Measurements from ENCODE around the gene TMEM30A.

The TMEM30A gene

DNA sequence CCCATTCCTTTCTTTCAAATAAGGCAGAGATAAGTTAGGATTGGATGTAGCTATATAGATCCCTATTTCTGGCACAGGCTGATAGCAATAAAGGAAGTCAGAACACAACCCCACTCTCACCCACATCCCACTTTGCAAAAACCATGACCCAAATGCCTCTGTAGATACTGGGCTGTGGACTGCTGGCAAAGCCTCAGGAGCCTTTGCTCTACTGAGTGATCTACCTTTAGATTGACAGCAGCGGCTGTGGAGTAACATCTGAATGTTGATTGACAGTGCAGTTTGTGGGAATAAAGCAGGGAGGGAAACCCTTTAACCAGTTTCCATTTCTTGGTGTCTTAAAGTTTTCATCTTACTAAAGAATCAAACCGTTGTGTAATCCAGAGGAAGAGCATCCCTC lies 6.7 kb upstream of the TMEM30A start:
- no peak for DNase-seq

DNA sequence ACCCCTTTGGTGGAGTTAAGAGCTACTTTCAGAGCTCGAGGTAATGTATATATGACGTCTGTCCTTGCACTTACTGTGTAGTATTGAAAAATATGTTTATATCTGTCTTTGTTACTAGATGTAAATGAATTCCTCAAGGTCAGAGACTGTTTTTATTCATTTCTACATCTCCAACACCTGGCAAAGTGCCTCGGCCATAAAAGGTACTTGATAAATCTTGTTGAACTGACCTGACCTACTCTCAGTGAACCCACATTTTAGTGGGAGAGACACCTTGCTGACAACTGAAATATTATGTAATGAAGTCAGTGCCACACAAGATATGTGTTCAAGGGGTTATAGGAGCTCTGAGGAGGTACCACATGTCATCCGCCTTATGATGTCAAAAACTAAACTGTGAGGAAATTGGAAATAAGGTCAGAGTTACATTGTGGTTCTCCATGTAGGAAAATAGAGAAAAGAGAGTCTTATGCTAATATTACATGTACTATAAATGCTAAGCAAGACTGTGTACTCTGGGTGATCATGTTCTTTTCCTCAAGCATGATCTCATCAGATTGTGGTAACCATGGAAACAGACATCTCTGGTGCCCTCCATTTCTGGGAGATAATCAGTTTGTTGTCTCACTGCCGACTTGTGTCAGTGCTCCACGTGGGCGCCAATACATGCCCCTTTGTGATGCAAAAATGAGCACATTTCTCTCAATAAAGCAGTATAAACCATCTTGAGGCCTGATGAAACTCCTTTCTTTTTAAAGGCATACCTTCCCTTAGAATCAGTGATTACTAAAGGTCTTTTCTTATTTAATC lies 5.7 kb upstream of the TMEM30A start:
- DNase-seq, result no peak

DNA sequence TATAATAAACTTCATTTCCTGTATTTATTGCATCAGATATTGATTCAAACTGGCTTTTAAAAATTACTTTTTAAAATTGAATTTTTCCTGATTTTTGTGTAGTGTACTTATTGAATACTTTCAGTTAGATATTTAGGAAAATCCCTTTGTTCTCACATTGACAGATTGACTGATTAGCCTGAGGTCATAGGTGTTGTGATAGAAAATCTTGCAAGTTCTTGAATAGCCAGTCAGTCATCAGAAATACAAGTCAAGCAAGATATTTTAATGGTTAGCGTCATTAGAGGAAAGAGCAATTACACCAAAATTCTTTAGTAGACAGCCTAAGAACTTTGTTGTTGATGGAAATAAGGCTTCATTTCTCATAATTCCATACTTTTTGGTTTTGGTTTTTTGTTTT lies 3.4 kb upstream of the TMEM30A start:
- DNase-seq, result no peak

DNA sequence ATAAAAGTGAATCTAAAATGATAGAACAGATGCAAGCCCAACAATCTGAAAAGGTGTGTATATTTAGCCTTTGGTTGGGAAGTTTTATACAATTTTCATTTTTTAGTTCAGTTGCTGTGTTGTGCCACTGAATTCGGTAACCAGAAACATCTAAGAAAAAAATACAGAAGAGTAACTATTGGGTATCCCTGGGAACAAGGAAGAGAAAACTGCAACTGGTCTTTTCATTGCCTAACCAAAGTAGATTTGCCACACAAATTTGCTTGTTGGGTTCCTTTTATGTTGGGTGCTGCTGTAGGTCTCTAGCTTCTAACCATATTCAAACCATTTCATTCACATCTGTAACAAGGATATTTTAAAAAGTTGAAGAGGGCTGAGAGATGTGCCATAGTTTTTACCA lies 2.8 kb upstream of the TMEM30A start:
- DNase-seq, result no peak

DNA sequence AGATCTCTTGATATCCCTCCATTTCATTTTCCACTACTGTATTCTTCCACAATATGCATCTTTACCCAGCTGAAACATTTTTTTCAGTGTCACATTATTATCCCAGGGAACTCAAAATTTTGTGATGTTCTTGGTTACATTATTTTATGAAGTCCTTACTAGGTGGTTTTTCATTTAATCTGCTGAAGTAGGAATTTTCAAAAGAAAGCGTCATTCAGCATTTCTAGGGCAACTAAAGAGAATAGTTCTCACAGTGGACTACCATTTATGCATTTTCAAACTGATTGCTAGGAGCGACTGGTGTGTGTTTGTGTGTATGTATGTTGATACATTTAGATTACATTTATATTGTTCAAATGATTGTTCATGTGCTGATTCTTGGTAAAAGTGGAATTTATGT lies 2.4 kb upstream of the TMEM30A start:
- no peak for DNase-seq

DNA sequence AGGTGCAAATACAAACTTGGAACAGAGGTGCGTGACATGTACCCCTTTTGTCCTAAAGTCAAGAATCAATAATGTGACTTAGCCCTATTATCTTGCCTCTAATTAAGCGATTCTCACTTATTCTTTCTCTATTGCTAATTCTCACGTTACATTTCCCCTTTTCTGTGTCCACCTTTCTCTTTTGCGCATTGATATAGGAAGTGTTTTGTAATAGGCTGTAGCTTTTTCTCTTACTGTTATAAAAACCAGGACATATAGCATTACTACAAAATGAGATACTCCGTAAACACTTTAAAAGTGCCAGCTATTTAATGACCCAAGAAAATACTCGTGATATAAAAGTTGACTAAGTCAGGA lies 669 bp upstream of the TMEM30A start:
- DNase-seq, result no peak

DNA sequence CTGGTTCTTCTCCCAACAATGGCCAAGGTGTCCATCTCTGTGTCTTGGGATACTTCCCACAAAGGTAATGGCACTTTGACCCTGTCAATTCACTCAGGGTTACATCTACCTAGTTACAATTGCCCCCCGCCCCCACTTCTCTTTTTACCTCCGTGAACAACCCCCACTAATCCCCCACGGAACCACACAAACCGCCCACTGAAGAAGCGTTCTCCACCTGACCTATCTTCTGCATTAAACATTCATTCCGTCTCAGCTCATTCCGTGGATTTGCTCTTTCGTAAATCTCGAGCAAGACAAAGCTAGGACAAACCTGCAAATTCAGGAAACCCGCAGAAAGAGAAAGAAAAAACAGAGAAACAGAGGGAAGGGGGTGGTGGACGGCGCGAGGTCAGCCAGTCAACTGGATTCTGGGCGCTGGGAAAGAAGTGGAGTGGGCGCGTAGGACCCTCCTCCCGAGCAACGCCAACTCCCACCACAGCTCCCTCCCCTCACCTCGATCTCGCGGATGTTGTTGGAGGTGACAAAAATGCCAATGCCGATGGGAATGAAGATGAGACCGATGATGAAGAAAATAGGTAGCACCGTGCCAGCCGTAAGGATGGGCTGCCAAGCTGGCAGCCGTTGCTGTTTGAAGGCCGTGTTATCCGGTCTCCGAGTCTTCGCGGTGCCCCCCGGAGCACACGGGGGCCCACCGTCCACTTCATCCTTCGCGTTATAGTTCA lies 523 bp downstream of the TMEM30A start:
- no peak for DNase-seq

DNA sequence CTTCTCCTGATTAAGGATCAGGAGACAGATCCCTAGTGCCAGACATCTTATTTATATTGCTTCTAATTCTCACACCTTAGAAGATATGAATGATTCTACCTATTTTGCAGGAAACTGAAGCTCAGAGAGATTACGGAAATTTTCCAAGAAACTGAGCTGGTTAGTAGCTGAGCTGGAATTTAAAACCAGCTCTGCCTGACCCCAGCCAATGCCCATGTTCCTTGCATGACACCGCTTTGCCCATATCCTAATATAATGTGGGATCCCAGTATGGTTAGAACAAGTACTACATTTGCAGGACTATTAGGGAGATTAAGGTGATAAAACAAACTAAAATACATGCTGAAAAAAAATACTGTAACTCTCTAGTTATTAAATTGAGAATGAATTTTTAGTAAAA lies 1.9 kb downstream of the TMEM30A start:
- DNase-seq, result no peak

DNA sequence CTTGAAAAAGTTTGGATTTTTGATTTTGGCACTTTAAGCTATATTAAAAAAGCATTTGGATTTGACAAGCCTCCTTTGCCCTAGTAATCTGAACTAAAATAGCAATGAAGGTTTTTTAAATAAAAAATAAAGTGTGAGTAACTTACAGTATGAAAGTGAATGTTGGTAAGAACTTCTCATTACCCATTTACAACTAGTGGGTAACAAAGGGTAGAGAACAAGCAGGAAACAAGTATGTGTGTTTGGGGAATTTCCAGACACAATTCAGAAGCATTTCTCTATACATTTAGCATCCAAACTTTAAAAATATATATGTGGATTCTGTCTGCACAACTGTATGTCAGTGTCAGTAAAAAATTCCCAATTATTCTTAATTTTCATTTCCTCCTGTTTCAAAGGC lies 2.9 kb downstream of the TMEM30A start:
- peak; percentile 24 for DNase-seq

DNA sequence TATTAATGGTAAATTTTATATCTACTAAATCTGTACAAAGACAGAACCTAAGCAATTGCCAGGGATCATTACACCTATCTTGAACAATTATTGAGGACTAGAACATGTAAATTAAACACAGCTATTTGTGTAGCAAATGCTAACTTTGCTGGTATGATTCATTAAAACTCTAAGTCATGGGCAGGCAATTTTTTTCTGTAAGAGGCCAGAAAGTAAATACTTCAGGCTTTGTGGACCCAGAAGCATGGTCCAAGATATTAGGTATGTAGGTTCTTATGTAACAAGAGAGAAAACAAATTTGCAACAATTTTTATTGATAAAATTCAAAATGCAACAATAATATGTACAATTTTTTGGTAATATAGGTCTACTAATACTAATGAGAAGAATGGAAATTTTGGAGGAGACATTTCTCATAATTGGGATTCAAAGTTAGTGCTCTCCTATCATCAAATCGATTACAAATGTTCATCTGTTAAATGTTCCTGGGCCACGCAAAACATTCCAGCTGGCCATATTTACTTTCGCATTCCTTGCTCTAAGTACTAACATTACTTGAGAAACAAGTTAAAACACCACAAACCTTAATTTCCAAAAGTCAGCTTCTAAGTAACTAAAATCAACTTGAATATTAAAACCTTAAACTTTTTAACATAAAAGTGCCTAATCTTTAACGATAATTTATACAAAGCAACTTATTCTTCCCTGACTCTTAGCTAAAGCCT lies 4.3 kb downstream of the TMEM30A start:
- no peak for DNase-seq

DNA sequence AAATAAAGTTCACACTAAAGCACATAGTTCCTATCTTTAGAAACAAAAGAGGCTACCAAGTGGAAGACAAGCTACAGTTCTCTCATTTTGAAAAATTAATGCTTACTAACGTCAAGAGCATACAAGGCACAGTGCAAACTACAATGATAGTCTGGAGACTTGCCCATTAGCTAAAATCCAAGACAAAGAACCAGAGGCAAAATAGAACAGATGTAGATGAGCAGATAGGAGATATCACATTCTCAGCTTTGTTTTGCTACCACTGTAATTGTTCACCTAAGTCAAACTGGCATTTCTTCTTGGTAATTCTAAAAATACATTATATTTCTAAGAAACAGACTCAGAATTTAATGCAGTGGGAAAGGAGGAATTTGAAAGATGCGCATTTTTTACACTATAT lies 5.2 kb downstream of the TMEM30A start:
- DNase-seq, result no peak

DNA sequence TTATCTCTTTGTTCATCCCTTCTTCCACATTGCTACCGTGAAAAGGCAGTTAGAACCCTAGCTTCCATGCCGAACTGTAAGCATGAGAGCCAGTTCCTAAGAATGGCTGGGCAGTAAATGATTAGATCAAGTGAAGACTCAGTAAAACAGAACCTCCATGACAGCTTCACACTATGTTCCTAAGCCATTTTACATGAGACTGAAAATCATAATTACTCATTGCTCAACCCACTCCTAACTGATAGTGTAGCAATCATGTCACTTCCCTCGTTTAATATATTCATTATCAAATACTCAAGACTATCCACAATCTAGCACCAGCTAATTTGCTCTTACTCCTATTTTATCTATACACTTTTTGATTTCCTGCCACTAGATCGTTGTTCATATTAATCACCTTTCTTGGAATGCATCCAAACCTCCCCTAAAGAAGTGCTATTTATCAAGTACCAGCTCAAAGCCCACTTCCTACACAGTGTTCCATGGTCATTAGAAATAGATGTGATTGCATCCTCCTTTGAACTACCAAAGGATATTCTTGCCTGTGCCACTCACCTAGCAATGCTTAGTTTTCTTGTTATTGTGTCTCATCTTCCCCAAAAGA lies 6.0 kb downstream of the TMEM30A start:
- no peak for DNase-seq

DNA sequence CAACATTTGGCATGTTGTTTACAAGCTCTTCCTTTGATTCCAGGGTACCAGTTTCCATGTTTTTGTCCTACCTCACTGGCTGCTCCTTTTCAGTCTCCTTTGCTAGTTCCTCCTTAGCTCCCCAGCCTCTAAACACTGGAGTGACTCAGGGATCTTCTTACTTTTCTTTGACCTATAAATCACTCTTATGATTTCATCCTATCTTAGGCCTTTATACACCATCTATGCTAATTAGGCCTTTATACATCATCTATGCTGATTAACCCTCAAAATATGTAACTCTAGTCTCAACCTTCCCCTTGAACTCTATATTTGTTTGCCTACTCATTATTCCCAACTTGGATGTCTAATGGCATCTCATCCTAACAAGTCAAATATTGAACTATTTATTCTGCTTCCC lies 9.5 kb downstream of the TMEM30A start:
- no peak for DNase-seq

DNA sequence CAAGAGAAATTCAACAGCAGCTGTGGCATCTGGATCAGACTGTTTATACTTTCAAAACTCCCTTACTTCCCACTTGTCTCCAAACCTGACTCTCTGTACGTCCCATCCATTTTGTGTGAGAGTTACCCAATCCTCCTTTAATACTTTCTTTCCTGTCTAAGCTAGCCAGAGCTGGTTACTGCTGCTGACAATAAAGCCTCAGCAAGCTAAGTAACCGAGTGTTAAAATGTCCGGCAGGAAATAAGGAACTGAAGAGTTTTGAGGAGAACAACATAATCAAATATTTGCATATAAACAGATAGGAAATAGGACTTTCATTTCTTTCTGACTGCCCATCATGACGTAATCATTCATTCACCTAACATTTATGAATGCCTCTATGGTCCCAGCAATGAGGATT lies 11.6 kb downstream of the TMEM30A start:
- no peak for DNase-seq

DNA sequence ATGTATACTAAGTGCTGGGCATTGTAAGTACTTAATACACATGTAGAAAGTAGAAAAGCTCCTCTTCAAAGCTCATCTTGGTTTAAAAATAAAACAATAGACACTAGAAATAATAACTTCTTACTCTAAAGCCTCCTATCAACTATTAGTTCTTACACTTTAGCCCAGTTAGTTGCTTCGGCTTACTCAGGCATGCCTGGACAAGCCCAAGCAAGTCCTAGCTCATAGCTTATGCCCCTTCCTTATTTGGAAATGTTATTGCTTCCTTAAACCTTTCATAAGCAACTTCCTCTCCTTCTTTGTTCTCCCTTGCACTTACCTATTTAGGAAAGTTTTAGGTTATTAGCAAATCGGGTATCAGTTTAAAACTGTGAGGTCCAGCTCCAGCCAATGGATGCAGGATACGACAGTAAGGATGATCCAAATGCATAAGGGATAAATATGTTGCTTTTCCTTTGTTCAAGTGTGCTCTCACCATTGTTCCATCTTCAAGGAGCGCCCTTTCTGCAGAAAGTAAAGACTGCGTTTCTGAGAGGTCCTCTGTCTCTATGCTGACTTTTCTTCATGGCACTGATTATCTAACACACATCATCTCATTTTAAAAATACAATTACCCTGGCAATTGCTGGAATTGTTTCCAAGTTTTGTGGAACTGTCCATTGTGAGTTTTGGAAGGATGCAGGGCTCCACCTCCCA lies 12.3 kb downstream of the TMEM30A start:
- DNase-seq, result no peak

DNA sequence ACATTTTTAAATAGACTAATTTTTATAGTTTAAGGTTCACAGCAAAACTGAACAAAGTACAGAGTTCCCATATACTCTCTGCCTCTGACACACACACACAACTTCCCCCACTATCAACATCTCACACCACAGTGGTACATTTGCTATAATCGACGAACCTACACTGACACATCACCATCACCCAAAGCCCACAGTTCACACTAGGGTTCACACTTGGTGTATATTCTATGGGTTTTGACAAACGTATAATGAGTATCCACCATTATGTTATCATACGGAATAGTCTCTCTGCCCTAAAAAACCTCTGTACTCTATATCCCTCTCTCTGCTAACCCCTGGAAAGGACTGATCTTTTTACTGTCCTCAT lies 15.6 kb downstream of the TMEM30A start:
- no peak for DNase-seq

DNA sequence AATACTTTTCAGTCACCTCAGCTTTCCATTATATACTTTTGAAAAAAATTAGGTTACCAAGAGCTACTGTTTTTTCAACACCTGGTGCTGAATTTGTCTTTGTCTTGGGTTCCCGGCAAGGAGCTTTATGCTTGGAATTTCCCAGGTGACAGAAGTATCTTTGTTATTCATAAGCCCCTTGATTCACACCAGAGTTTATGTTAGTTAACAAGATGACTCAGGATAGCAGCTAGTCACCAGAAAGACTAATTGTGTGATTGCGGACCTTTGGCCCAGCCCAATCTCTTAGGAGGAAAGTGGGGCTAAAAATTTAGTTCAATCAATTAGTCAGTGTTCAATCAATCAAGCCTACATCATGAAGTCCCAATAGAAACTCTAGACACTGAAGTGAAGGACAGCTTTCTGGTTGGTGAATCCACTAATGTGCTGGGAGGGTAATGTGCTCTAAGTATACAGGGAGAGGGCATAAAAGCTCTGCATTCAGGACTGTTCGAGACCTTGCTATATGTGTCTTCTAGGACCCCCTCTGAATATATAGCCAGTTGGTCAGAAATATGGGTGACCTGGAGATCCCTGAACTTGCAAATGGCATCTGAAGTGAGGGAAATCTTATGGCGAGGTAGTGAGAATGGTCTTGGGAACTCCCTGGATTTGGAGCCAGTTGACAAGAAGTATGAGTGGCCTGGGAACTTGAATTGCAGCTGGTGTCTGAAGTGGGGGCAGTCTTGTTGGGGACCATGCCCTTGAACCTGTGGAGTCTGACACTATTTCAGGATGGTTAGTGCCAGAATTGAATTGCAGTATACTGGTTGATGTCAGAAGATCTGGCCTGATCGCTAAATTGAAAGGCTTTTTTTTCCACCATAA lies 16.2 kb downstream of the TMEM30A start:
- DNase-seq, result peak; percentile 19

DNA sequence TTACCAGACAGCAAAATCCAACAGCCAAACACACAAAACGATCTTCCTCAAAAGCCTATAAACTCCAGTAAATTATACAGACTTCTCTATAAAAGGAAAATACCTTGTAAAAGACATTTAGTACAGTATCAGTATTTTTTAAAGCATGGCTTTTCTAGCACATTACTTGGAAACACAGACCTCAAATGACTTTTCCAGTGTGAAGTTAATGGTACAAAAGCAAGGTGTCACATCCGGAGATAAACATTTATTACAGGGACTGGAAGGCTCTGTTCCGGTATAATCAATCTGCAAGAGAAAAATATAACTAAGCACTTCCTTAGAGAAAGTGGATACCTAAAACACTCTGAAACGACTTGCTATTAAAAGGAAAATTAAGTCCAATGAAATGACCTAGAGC lies 17.1 kb downstream of the TMEM30A start:
- DNase-seq, result no peak

DNA sequence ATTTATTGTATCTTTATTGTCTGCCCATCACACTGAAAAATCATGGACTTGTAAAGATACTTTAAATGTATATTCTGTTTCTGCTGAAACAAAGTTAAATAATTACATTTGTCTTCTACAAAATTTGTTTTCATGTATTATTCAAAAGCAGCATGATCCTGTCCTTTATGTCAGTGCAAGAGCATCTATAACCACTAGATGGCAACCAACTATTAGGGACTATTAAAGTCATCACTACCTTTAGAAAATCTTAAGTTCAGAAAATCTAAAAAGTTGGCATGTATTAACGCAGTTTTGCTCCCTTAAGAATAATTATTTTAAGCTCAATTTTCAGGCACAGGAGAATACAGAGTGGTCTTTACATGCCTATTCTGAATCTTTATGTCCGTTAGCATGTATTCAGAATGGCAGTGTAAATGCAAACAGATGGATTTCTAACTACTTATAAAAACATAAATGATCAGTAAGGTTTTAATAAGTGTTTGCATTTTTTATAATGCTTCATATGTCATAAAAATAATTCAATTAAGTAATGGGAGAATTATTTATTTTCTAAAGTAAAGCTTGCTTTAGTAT lies 17.8 kb downstream of the TMEM30A start:
- DNase-seq, result peak; percentile 28

DNA sequence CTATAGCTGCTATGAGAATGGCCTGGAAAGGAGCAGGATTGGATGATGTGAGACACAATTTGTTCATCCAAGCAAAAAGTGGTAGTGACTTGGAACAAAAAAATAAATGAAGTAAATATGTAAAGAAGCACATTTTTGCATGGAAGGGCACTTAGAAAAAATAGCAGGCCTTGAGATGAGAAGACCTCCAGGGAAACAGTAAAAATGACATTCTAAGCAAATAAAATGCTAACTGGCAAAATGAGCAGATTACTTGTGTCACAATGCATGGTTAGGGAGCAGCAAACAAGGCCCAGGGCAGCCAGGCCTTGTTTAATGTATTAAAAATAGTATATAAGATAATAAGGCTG lies 21.2 kb downstream of the TMEM30A start:
- no peak for DNase-seq

DNA sequence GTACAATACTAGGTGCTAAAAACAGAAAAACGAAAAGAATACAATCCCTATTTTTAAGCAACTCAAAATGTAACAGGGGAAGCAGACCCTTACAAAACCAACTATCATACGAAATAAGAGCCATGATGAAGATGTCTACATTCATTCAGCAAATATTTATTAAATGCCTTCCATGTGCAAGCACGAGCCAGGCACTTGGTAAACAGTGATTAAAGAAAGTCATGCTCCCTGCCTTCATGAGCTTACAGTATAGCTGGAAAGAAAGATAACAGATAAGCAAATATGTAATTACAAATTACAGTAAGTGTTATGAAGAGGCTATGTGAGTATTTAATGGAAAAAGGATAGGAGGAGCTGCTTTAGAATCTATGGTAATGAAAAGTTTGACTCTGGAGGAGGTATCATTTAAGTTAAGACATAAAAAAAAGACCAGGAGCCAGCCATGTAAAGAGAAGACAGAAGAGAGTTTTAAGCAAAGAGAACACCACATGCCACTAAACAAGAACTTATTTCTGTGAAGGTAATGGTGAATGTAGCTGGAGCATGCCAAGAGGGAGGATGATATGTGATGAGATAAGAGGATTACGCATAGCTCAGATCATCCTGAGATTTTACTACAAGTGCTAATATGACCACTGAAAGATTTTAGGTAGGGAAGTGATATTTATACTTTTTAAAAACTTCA lies 21.7 kb downstream of the TMEM30A start:
- DNase-seq, result no peak

Data from activated CD4-positive, alpha-beta T cell treated with anti-CD3 and anti-CD28 coated beads, Interleukin-2, Interleukin-6, amounts not matched to agents 100 ng/mL and 50 ng/mL, durations not matched to agents 16 hours and 8 hours (primary cell).